ENCODE measurements around the gene NOP10.

The NOP10 gene

GRCh38 chr15:34341381-34342212 is 1.3 kb downstream of the NOP10 start:
- peak overlapping the region; percentile 63 for H3K4me3 ChIP-seq (ENCODE audit: low read depth, low read length)
- TF ChIP-seq CTCF (IDR thresholded peaks at IDR 0.05; ENCODE audit: borderline replicate concordance, insufficient read depth, low read depth, low read length), result no peak

- TF ChIP-seq CTCF (IDR thresholded peaks at IDR 0.05; ENCODE audit: borderline replicate concordance, insufficient read depth, low read depth, low read length), result no peak
- H3K4me3 ChIP-seq (ENCODE audit: low read depth, low read length), result no peak overlapping the region
These were observed 3.0 kb downstream of the NOP10 start for GRCh38 chr15:34339946-34340345.

- no peak overlapping the region for H3K4me3 ChIP-seq (ENCODE audit: low read depth, low read length)
- TF ChIP-seq CTCF (IDR thresholded peaks at IDR 0.05; ENCODE audit: borderline replicate concordance, insufficient read depth, low read depth, low read length), result no peak
These were observed 4.6 kb downstream of the NOP10 start for GRCh38 chr15:34338347-34338746.

- H3K4me3 ChIP-seq (ENCODE audit: low read depth, low read length), result peak within 1 kb of the TSS; percentile 83
- TF ChIP-seq CTCF (IDR thresholded peaks at IDR 0.05; ENCODE audit: borderline replicate concordance, insufficient read depth, low read depth, low read length), result no peak
These were observed 5.2 kb downstream of the NOP10 start, which contains the start of gene SLC12A6 for GRCh38 chr15:34337557-34338306. TSS of gene SLC12A6 (minus strand) at chr15:34337781. CDS start at chr15:34336680, 1,101 bp downstream.

GRCh38 chr15:34336991-34337556 is 5.9 kb downstream of the NOP10 start:
- H3K4me3 ChIP-seq (ENCODE audit: low read depth, low read length), result peak overlapping the region; percentile 83
- no peak for TF ChIP-seq CTCF (IDR thresholded peaks at IDR 0.05; ENCODE audit: borderline replicate concordance, insufficient read depth, low read depth, low read length)

- TF ChIP-seq CTCF (IDR thresholded peaks at IDR 0.05; ENCODE audit: borderline replicate concordance, insufficient read depth, low read depth, low read length), result no peak
These were observed 6.5 kb downstream of the NOP10 start for GRCh38 chr15:34336231-34336990.

More at GRCh38 chr15:34336231-34336990, 6.5 kb downstream of the NOP10 start:
- H3K4me3 ChIP-seq (ENCODE audit: low read depth, low read length), result peak overlapping the region; percentile 83
